Prostate gland (tissue), 2 donors: ENCODE data around the gene ZMIZ1. TPM values are rescaled to one million over a fixed set of nuclear protein-coding genes. Genes with fewer than 3 reads are reported as not detected.
A peak's percentile ranks its signal among the peaks of the same experiment; 100 is the strongest.

Source experiments
- DNase-seq: peaks from one replicate; pipeline ENCODE4 v3.0.0-alpha.2; 2019; ENCODE audit warnings: low spot score
- H3K27ac ChIP-seq, 2 donors: fragments of 200-600 bp; sonication (generic); 2 replicates each; pipeline ENCODE4 v1.5.1; 2017 to 2019
- H3K27me3 ChIP-seq: fragments of 200-600 bp; sonication (generic); replicated peaks from 2 replicates; pipeline ENCODE4 v1.5.1; 2019; ENCODE audit not compliant: insufficient read depth
- H3K36me3 ChIP-seq, 2 donors: fragments of 200-600 bp; sonication (generic); 1 replicate in 1 of 2; 2 replicates in 1 of 2; pipeline versions ENCODE4 v1.5.1 to v1.8.1; 2017 to 2019
- H3K4me1 ChIP-seq: fragments of 200-600 bp; sonication (generic); replicated peaks from 2 replicates; pipeline ENCODE4 v1.5.1; 2019
- H3K4me3 ChIP-seq, 2 donors: fragments of 200-600 bp; sonication (generic); 2 replicates each; pipeline ENCODE4 v1.5.1; 2017 to 2019
- H3K9me3 ChIP-seq: fragments of 200-600 bp; sonication (generic); 2 replicates; pipeline ENCODE4 v1.5.1; 2017
- CTCF ChIP-seq, 4 experiments: fragments of 200-600 bp in 2 of 4; fragments of 450-650 bp in 2 of 4; sonication (generic) in 2 of 4; IDR thresholded peaks; 1 replicate in 3 of 4; 2 replicates in 1 of 4; pipeline ENCODE4 v1.5.1; 2016 to 2019; ENCODE audit warnings: antibody characterized with exemption in 4 of 4, mild to moderate bottlenecking in 2 of 4, moderate library complexity in 2 of 4
- POLR2A ChIP-seq: fragments of 450-650 bp; IDR thresholded peaks from one replicate; pipeline ENCODE4 v1.6.1; 2016; ENCODE audit warnings: antibody characterized with exemption, mild to moderate bottlenecking
- POLR2AphosphoS5 ChIP-seq: sonication (generic); formaldehyde crosslinking; IDR thresholded peaks from one replicate; pipeline ENCODE4 v1.6.1; 2017; ENCODE audit warnings: antibody characterized with exemption
- WGBS: methylation state at CpG from one replicate; pipeline ENCODE4 v1.1.5; 2018; 5-methylcytosine and 5-hydroxymethylcytosine counted together
- intact Hi-C: fragments of 100-400 bp; cut with DNase I; formaldehyde crosslinking; loops from one replicate; pipeline ENCODE4 v1.14.2; 2022
- total RNA-seq, 2 donors: library from RNA; depleted of rRNA; stranded (reverse); fragments of >200 nt; gene quantifications; one replicate each; pipeline ENCODE4 v1.1.0, GENCODE V29; 2016

ZMIZ1 gene
- total RNA-seq, 2 donors from 2014 or later: 69.6 to 78.5 TPM

- no peak overlapping the region for H3K4me3 ChIP-seq
- H3K4me1 ChIP-seq: peaks cover 6% of the 10 kb centered on the region
- intact Hi-C loops: loop anchor here (10.0 kb wide), 1 partner anchor 380 kb away; no protein-coding TSS in a partner anchor
- H3K27me3 ChIP-seq: no peaks in the 10 kb centered on the region
- TF ChIP-seq POLR2A: no peak
- TF ChIP-seq POLR2AphosphoS5: no peak
- TF ChIP-seq CTCF (IDR thresholded peaks at IDR 0.05): no peak
- H3K36me3 ChIP-seq: no peaks in the 10 kb centered on the region
- no peak for DNase-seq
- H3K9me3 ChIP-seq: no peaks in the 10 kb centered on the region
- peak overlapping the region; percentile 2 to 36 for H3K27ac ChIP-seq
- 20% methylated on average over 12 of the region's 12 CpGs for WGBS
These were observed 116.5 kb downstream of the ZMIZ1 start for GRCh38 chr10:79185067-79185774.

GRCh38 chr10:79185796-79186374 lies 117.1 kb downstream of the ZMIZ1 start:
- Histone ChIP-seq H3K4me3 (no peak overlapping the region), H3K9me3 (no peaks in the 10 kb centered on the region), H3K4me1 (peaks cover 6% of the 10 kb centered on the region), H3K36me3 (no peaks in the 10 kb centered on the region), H3K27me3 (no peaks in the 10 kb centered on the region), H3K27ac (peak overlapping the region in 1 of 2 donors; percentile 36)
- WGBS: 57% methylated on average over 7 of the region's 7 CpGs
- intact Hi-C loops: loop anchor here (10.0 kb wide), 1 partner anchor 381 kb away; no protein-coding TSS in a partner anchor
- DNase-seq: no peak
- TF ChIP-seq POLR2AphosphoS5 (no peak), POLR2A (no peak), CTCF (IDR thresholded peaks at IDR 0.05) (no peak)

- Histone ChIP-seq H3K27ac (peak overlapping the region in 1 of 2 donors; percentile 36), H3K36me3 (no peaks in the 10 kb centered on the region), H3K4me3 (no peak overlapping the region), H3K9me3 (no peaks in the 10 kb centered on the region), H3K27me3 (no peaks in the 10 kb centered on the region), H3K4me1 (peaks cover 6% of the 10 kb centered on the region)
- no peak for TF ChIP-seq CTCF (IDR thresholded peaks at IDR 0.05)
- no peak for TF ChIP-seq POLR2A
- TF ChIP-seq POLR2AphosphoS5: no peak
- no peak for DNase-seq
- 80% methylated on average over 7 of the region's 7 CpGs for WGBS
- intact Hi-C loops: loop anchor here (10.0 kb wide), 1 partner anchor 382 kb away; no protein-coding TSS in a partner anchor
These were observed 117.8 kb downstream of the ZMIZ1 start for GRCh38 chr10:79186486-79187120.

GRCh38 chr10:79187121-79187940 lies 118.6 kb downstream of the ZMIZ1 start:
- intact Hi-C loops: loop anchor here (10.0 kb wide), 1 partner anchor 383 kb away; no protein-coding TSS in a partner anchor
- no peaks in the 10 kb centered on the region for H3K9me3 ChIP-seq
- DNase-seq: no peak
- H3K36me3 ChIP-seq: no peaks in the 10 kb centered on the region
- H3K27me3 ChIP-seq: no peaks in the 10 kb centered on the region
- 96% methylated on average over 15 of the region's 15 CpGs for WGBS
- TF ChIP-seq POLR2AphosphoS5 (no peak), POLR2A (no peak)
- peaks cover 6% of the 10 kb centered on the region for H3K4me1 ChIP-seq
- H3K27ac ChIP-seq: no peak overlapping the region
- no peak overlapping the region for H3K4me3 ChIP-seq
